Loucy (cell line): ENCODE results near the gene THOP1.

Experiments used
- CTCF ChIP-seq: fragments of 200-600 bp; sonication (generic); conservative IDR thresholded peaks from 2 replicates; pipeline ENCODE4 v1.5.1; 2014; ENCODE audit warnings: mild to moderate bottlenecking, antibody characterized with exemption, low read length
- EZH2phosphoT487 ChIP-seq: fragments of 200-600 bp; IDR thresholded peaks from 2 replicates; pipeline ENCODE4 v1.6.1; 2018; ENCODE audit warnings: antibody characterized with exemption, mild to moderate bottlenecking, moderate library complexity, borderline replicate concordance

- TF ChIP-seq CTCF = no peak
- TF ChIP-seq EZH2phosphoT487 = no peak
Observed at GRCh38 chr19:2848616-2849015, 63.3 kb downstream of the THOP1 start.
